ENCODE results near the gene FAM3A.

Gene FAM3A

DNA sequence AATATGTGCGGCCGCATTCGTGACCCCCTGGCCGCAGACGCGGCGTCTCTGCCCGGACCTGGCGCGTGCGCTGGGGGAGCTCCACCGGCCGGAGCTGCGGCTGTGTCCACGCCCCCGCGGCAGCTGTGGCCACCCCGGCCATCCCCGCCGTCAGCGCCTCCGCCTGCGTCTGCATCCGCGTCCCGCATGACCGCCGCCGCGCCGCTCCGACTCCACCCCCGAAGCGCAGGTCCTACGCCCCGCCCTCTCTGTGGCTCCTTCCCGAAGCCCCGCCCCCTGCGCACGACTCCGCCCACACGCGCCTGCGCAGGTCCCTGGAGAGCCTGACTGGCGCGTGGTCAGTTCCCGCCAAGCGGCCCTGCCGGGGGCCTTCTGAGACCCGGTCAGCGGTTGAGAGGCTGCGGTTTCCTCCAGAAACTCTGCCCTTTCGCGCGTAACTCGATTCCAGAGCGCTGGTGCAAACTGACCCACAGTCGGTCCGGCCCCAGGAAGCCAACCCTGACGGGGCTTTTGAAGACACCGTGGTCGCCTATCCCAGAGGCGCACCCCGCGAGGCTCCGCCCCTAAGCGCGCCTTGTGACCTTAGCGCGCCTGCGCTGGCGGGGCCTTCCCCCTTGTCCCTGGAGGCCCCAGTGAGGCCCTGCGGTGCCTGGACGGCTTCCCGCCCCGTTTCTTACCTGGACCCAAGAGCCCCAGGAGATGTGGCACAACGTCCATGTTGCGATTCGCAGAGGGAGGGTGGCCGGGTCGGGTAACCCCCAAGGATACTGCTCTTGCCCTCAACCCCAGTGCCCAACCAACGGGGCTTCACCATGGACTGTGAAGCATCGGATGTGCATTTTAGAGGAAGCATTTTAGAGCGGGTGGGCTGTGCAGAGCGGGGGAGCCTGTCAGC, 37.1 kb downstream of the FAM3A start, which contains the start of gene LAGE3:
Gene LAGE3, minus strand, starts transcription at position 554 of the 895 bp plus-strand sequence. Its CDS starts 366 bp downstream, at position 188.
- peak; percentile 67 for DNase-seq (ENCODE audit: extremely low read depth, low read depth)
- TF ChIP-seq, protein P1, sequence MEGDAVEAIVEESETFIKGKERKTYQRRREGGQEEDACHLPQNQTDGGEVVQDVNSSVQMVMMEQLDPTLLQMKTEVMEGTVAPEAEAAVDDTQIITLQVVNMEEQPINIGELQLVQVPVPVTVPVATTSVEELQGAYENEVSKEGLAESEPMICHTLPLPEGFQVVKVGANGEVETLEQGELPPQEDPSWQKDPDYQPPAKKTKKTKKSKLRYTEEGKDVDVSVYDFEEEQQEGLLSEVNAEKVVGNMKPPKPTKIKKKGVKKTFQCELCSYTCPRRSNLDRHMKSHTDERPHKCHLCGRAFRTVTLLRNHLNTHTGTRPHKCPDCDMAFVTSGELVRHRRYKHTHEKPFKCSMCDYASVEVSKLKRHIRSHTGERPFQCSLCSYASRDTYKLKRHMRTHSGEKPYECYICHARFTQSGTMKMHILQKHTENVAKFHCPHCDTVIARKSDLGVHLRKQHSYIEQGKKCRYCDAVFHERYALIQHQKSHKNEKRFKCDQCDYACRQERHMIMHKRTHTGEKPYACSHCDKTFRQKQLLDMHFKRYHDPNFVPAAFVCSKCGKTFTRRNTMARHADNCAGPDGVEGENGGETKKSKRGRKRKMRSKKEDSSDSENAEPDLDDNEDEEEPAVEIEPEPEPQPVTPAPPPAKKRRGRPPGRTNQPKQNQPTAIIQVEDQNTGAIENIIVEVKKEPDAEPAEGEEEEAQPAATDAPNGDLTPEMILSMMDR (IDR thresholded peaks at IDR 0.05; ENCODE audit: low read depth, low read length) = no peak

DNA sequence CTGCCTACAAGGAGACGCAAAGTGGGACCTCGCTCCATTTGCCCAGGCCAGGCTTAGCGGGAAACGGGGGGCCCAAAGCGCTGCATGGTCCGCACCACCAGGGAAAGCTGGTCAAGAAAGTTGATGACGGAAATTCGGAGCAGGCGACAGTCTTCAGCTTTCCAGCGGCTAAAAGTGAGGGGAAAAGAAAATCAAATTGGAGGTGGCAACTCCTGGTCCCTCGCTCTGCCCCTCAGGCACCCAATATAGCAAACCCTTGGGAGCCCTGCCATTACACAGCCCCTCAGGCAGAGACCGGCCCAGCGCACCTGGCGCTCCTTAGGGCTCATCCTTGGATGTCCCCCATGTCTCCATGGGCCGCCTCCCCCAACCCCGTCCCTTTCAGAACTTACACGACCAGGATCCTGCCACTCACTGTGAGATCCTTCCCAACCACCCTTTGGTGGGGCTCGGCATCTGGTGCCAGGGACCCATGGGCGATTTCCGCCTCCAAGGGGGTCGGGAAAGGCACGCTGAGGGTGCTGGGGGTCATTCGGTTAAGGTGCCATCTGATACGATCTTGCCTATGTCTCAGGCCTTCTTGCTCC, 38.0 kb downstream of the FAM3A start:
- no peak for DNase-seq (ENCODE audit: extremely low read depth, low read depth)
- TF ChIP-seq, protein P1 (IDR thresholded peaks at IDR 0.05; ENCODE audit: low read depth, low read length) = no peak

DNA sequence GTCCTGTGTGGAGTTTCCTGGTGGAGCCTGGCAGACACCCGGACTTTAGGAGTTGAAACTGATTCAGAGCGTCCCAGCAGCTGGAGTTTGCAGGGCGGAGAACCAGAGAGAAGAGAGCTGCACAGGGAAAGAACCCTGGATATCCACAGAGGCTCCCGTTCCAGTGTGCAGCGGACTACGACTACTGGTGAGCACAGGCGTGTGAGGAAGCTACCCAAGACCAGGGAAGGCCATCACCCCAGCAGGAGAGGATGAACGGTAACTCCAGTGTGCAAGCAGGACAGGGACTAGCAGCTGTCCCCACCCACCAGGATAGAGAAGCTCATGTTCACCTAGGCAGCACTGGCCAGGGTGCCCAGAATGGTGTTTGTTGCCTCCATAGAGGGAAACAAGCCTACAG, 39.2 kb downstream of the FAM3A start:
- no peak for DNase-seq (ENCODE audit: extremely low read depth, low read depth)
- TF ChIP-seq, protein P1 (IDR thresholded peaks at IDR 0.05; ENCODE audit: low read depth, low read length) = no peak

DNA sequence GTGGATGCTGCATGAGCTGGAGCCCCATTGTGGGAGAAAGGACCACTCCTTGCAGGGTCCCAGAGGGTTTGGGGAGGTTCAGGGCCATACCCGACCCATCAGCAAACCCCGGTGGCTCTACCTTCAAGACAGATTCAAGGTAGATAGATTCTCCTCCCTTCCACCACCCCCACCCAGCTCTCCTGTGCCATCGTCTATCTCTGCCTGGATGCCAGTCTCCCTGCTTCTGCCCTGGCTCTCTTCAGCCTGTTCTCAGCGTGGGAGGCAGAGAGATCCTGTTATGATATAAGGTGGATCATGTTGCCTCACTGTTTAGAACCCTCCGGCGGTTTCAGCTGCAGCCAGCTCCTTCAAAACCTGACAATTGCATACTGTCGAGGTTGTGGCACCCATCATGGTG, 42.3 kb downstream of the FAM3A start:
- TF ChIP-seq, protein P1 (IDR thresholded peaks at IDR 0.05; ENCODE audit: low read depth, low read length) = no peak
- DNase-seq (ENCODE audit: extremely low read depth, low read depth) = no peak

DNA sequence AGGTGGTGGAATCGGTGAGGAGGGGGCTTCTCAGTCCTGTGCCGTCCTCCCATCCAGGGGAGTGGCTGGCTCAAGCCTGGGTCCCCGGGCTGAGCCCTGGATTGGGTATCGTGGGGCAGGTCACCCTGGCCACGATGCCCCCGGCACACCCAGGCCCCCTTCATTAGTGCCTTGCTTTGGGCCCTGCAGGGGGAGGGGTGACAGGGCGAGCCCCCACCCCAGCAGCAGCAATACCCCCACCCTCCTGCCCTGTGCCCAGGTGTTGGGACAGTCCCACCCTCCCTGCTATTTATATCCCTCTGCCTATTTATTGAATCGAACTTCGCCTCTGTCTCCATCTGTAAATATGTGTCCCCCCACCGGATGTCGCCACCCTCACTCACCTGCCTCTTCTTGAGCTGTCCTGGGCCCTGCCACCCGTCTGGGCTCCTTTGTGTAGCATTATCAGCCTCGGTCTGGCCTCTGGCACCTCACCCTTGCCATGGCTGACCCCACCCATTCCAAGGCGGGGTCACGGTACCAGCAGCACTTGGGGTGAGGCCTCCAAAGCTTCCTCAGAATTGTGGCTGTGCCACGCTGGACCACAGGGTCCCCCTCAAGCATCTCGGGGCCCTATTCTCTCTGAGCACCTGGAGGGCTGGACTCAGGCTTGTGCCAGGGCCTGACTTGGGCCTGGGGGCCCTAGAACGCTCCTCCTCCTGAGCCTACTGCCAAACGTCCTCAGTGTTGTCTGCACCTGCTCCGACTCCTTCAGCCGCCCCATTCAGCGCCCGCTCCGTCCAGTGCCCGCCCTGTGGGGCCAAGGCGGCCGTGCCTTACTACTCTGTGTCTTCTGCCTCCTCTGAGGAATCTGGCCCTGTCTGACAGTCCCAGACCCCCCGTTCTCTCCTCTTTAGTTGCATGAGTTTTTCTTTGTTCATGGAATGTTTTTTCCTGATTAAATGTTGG, 43.1 kb downstream of the FAM3A start:
- TF ChIP-seq, protein P1 (IDR thresholded peaks at IDR 0.05; ENCODE audit: low read depth, low read length) = no peak
- no peak for DNase-seq (ENCODE audit: extremely low read depth, low read depth)

DNA sequence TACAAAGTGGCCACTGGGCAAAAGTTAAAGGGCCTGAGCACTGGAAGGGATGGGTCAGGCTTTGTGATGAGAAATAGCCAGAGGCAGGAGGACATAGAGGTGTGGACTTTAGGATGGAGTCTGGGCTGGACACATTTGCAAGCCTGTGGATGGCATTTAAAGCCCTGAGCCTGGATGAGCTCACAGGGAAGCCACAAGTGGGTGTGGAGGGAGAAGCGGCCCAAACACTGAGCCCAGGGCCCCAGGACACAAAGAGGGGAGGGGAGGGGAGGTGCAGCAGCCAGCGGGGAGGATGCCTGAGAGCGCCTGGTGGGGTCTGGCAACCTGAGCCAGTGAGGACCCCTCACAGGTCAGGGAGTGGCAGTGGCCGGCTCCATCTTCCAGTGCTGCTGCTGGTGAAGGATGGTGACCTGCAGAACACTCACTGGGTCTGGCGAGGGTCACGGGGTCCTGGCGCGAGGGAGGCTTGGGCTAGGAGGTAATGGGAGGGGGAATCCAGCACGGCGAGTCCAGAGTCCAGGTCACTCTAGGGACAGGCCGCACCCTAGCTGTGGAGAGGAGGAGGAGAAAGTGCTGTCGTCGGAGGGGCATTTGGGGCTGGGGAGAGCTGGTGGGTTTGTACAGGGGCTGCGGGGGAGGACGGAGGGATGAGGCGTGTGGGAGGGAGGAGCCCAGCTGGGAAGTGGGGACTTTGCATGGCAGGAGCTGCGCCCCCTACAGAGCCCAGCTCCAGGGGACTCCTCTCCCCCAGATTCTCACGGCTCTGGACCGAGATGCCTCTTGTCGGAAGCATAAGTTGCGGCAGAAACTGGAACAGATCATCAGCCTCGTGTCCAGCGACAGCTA, 44.0 kb downstream of the FAM3A start:
- TF ChIP-seq, protein P1 (IDR thresholded peaks at IDR 0.05; ENCODE audit: low read depth, low read length) = no peak
- DNase-seq (ENCODE audit: extremely low read depth, low read depth) = no peak
